Suprapubic skin (tissue), 4 donors: ENCODE measurements around the gene ARHGEF39. TPM values are rescaled to one million over a fixed set of nuclear protein-coding genes. Genes with fewer than 3 reads are reported as not detected.
A peak's percentile ranks its signal among the peaks of the same experiment; 100 is the strongest.

Experiments used
- DNase-seq, 2 donors: peaks; one replicate each; pipeline ENCODE4 v3.0.0-alpha.2; 2019; ENCODE audit warnings: low spot score in 2 of 2
- H3K27ac ChIP-seq: fragments of 200-600 bp; sonication (generic); one replicate; pipeline ENCODE4 v1.5.1; 2019
- H3K27me3 ChIP-seq: fragments of 200-600 bp; sonication (generic); one replicate; pipeline ENCODE4 v1.5.1; 2019
- H3K36me3 ChIP-seq: fragments of 200-600 bp; sonication (generic); one replicate; pipeline ENCODE4 v1.5.1; 2019
- H3K4me1 ChIP-seq: fragments of 200-600 bp; sonication (generic); one replicate; pipeline ENCODE4 v1.5.1; 2019
- H3K4me3 ChIP-seq: fragments of 200-600 bp; sonication (generic); one replicate; pipeline ENCODE4 v1.5.1; 2019; ENCODE audit warnings: mild to moderate bottlenecking
- H3K9me3 ChIP-seq: fragments of 200-600 bp; sonication (generic); one replicate; pipeline ENCODE4 v1.5.1; 2019
- EP300 ChIP-seq: sonication (generic); formaldehyde crosslinking; IDR thresholded peaks from one replicate; pipeline ENCODE4 v1.6.1; 2017; ENCODE audit warnings: antibody characterized with exemption
- POLR2A ChIP-seq, 2 donors: fragments of 450-650 bp; IDR thresholded peaks; one replicate each; pipeline ENCODE4 v1.6.1; 2017; ENCODE audit warnings: antibody characterized with exemption in 2 of 2, mild to moderate bottlenecking in 2 of 2, moderate library complexity in 2 of 2
- POLR2AphosphoS5 ChIP-seq, 3 donors: sonication (generic); formaldehyde crosslinking; IDR thresholded peaks; one replicate each; pipeline ENCODE4 v1.6.1; 2017; ENCODE audit warnings: antibody characterized with exemption in 3 of 3
- WGBS: methylation state at CpG from one replicate; pipeline ENCODE4 v1.1.5; 2018; 5-methylcytosine and 5-hydroxymethylcytosine counted together
- total RNA-seq, 4 donors: library from RNA; depleted of rRNA; stranded (reverse); fragments of >200 nt; gene quantifications; one replicate each; pipeline ENCODE4 v1.1.0, GENCODE V29; 2016
- TF ChIP-seq, protein P1 (sequence below), 2 donors: fragments of 200-600 bp in 1 of 2; fragments of 450-650 bp in 1 of 2; sonication (generic) in 1 of 2; IDR thresholded peaks; one replicate each; pipeline ENCODE4 v1.5.1; 2016 to 2019; ENCODE audit warnings: antibody characterized with exemption in 2 of 2, mild to moderate bottlenecking in 1 of 2, moderate library complexity in 1 of 2

Gene ARHGEF39
- total RNA-seq, 4 donors from 2014 or later = 0.34 to 11.3 (median 1.9) TPM

- TF ChIP-seq, protein P1, sequence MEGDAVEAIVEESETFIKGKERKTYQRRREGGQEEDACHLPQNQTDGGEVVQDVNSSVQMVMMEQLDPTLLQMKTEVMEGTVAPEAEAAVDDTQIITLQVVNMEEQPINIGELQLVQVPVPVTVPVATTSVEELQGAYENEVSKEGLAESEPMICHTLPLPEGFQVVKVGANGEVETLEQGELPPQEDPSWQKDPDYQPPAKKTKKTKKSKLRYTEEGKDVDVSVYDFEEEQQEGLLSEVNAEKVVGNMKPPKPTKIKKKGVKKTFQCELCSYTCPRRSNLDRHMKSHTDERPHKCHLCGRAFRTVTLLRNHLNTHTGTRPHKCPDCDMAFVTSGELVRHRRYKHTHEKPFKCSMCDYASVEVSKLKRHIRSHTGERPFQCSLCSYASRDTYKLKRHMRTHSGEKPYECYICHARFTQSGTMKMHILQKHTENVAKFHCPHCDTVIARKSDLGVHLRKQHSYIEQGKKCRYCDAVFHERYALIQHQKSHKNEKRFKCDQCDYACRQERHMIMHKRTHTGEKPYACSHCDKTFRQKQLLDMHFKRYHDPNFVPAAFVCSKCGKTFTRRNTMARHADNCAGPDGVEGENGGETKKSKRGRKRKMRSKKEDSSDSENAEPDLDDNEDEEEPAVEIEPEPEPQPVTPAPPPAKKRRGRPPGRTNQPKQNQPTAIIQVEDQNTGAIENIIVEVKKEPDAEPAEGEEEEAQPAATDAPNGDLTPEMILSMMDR (IDR thresholded peaks at IDR 0.05) = no peak
- no peak for TF ChIP-seq POLR2A (IDR thresholded peaks at IDR 0.05)
- TF ChIP-seq EP300 = no peak
- TF ChIP-seq POLR2AphosphoS5 (IDR thresholded peaks at IDR 0.05) = no peak
- no peak for DNase-seq
- Histone ChIP-seq H3K4me3 (peak overlapping the region; percentile 83), H3K4me1 (peaks cover 43% of the 10 kb centered on the region), H3K36me3 (peaks cover 4% of the 10 kb centered on the region), H3K27me3 (no peaks in the 10 kb centered on the region), H3K9me3 (no peaks in the 10 kb centered on the region), H3K27ac (peak overlapping the region; percentile 98)
- 0% methylated on average over 2 of the region's 2 CpGs for WGBS
Measured at GRCh38 chr9:35658968-35659220, 6.1 kb downstream of the ARHGEF39 start.

DNA sequence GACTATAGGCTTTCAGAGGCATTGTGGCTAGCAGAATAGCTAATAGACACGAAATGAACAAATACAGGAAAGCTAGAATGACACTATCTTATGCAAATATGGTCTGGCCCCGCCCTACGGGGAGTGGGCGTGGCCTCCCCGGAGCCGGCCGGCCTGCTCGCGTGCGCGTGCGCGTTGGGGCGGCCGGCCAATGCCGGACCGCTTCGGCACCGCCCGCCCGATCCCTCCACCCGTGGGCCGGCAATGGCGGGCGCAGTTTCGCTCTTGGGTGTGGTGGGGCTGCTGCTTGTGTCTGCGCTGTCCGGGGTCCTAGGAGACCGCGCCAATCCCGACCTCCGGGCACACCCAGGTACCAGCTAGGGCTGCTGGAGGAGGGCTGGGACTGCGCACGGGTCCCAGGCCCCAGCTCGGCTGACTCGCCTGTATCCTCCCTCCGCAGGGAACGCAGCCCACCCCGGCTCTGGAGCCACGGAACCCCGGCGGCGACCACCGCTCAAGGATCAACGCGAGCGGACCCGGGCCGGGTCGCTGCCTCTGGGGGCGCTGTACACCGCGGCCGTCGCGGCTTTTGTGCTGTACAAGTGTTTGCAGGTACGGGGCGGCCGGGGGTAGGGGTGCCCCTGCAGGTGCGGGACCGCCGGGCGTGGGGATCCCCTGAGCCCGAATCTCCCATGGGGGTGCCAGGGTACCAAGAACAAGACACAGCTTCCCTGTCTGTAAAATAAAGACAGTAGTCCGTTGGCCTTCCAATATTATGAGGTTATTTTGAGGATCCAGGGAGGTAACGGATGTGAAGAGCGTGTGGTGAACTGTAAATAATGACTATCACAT is 6.6 kb downstream of the ARHGEF39 start, which contains the start of gene CCDC107:
TSS of gene CCDC107 (plus strand) at position 156 of the 831 bp plus-strand sequence. CDS start at position 244, 88 bp downstream.
- H3K27me3 ChIP-seq = no peaks in the 10 kb centered on the region
- WGBS = 0% methylated on average over 13 of the region's 67 CpGs
- H3K36me3 ChIP-seq = peaks cover 4% of the 10 kb centered on the region
- TF ChIP-seq, protein P1 (IDR thresholded peaks at IDR 0.05) = peak in 1 of 2 donors; percentile 73
- TF ChIP-seq EP300 = no peak
- peak; percentile 76 to 88 for TF ChIP-seq POLR2A (IDR thresholded peaks at IDR 0.05)
- H3K4me1 ChIP-seq = peaks cover 43% of the 10 kb centered on the region
- peak within 1 kb of the TSS; percentile 98 for H3K27ac ChIP-seq
- no peaks in the 10 kb centered on the region for H3K9me3 ChIP-seq
- DNase-seq = peak; percentile 90 to 91
- H3K4me3 ChIP-seq = peak within 1 kb of the TSS; percentile 83

GRCh38 chr9:35657546-35658136 is 7.4 kb downstream of the ARHGEF39 start, which contains the start of gene RMRP:
TSS of gene RMRP (minus strand) at chr9:35658019.
- H3K4me1 ChIP-seq = peaks cover 45% of the 10 kb centered on the region
- no peaks in the 10 kb centered on the region for H3K27me3 ChIP-seq
- H3K27ac ChIP-seq = peak within 1 kb of the TSS; percentile 98
- TF ChIP-seq EP300 (peak; percentile 94), POLR2AphosphoS5 (IDR thresholded peaks at IDR 0.05) (peak in 2 of 3 donors; percentile 66 to 97), POLR2A (IDR thresholded peaks at IDR 0.05) (no peak)
- TF ChIP-seq, protein P1 (IDR thresholded peaks at IDR 0.05) = peak in 1 of 2 donors; percentile 37
- WGBS = under 1% methylated on average over 20 of the region's 42 CpGs
- H3K4me3 ChIP-seq = peak within 1 kb of the TSS; percentile 83
- peaks cover 4% of the 10 kb centered on the region for H3K36me3 ChIP-seq
- DNase-seq = peak; percentile 98 to 99
- no peaks in the 10 kb centered on the region for H3K9me3 ChIP-seq

GRCh38 chr9:35656831-35657545 is 8.0 kb downstream of the ARHGEF39 start:
- 19% methylated on average over 25 of the region's 25 CpGs for WGBS
- DNase-seq = no peak
- Histone ChIP-seq H3K27me3 (no peaks in the 10 kb centered on the region), H3K36me3 (peaks cover 4% of the 10 kb centered on the region), H3K4me1 (peaks cover 47% of the 10 kb centered on the region), H3K27ac (peak overlapping the region; percentile 98), H3K4me3 (peak overlapping the region; percentile 83), H3K9me3 (no peaks in the 10 kb centered on the region)
- TF ChIP-seq POLR2AphosphoS5 (IDR thresholded peaks at IDR 0.05) (no peak), EP300 (no peak), POLR2A (IDR thresholded peaks at IDR 0.05) (no peak)
- TF ChIP-seq, protein P1 (IDR thresholded peaks at IDR 0.05) = no peak
